HG03196 (cell line): ENCODE results near the gene ZNF664.

Source experiments
- ATAC-seq: cut with Tn5 transposase; IDR thresholded peaks from one replicate; pipeline ENCODE4 v1.9.1; 2021; ENCODE audit not compliant: unreplicated experiment

The ZNF664 gene

GRCh38 chr12:124030510-124030909, 57.5 kb downstream of the ZNF664 start:
- ATAC-seq: no peak

GRCh38 chr12:124031058-124031457, 58.0 kb downstream of the ZNF664 start:
- ATAC-seq: no peak

- ATAC-seq: no peak
Observed at GRCh38 chr12:124032265-124032886, 59.4 kb downstream of the ZNF664 start.

GRCh38 chr12:124033859-124034258, 60.8 kb downstream of the ZNF664 start:
- ATAC-seq: no peak

GRCh38 chr12:124034297-124034696, 61.3 kb downstream of the ZNF664 start:
- ATAC-seq: no peak

- ATAC-seq: no peak
Observed at GRCh38 chr12:124035163-124035562, 62.1 kb downstream of the ZNF664 start.

GRCh38 chr12:124036171-124036598, 63.2 kb downstream of the ZNF664 start:
- ATAC-seq: no peak

- ATAC-seq: no peak
Observed at GRCh38 chr12:124036657-124037109, 63.7 kb downstream of the ZNF664 start.

GRCh38 chr12:124037331-124037730, 64.3 kb downstream of the ZNF664 start:
- no peak for ATAC-seq

GRCh38 chr12:124039276-124039675, 66.3 kb downstream of the ZNF664 start:
- no peak for ATAC-seq

- ATAC-seq: no peak
Observed at GRCh38 chr12:124040291-124040690, 67.3 kb downstream of the ZNF664 start.

GRCh38 chr12:124040737-124041136, 67.7 kb downstream of the ZNF664 start:
- ATAC-seq: no peak

- no peak for ATAC-seq
Observed at GRCh38 chr12:124041907-124042306, 68.9 kb downstream of the ZNF664 start.

GRCh38 chr12:124044021-124044420, 71.0 kb downstream of the ZNF664 start:
- no peak for ATAC-seq

- no peak for ATAC-seq
Observed at GRCh38 chr12:124044809-124045321, 71.8 kb downstream of the ZNF664 start.

- no peak for ATAC-seq
Observed at GRCh38 chr12:124045671-124046455, 72.8 kb downstream of the ZNF664 start.

GRCh38 chr12:124046456-124046740, 73.4 kb downstream of the ZNF664 start:
- no peak for ATAC-seq

GRCh38 chr12:124047045-124047566, 74.1 kb downstream of the ZNF664 start:
- no peak for ATAC-seq

GRCh38 chr12:124049451-124050094, 76.6 kb downstream of the ZNF664 start:
- ATAC-seq: no peak

- ATAC-seq: no peak
Observed at GRCh38 chr12:124053851-124054250, 80.8 kb downstream of the ZNF664 start.

- no peak for ATAC-seq
Observed at GRCh38 chr12:124055066-124055465, 82.1 kb downstream of the ZNF664 start.

- no peak for ATAC-seq
Observed at GRCh38 chr12:124057691-124058090, 84.7 kb downstream of the ZNF664 start.
